ENCODE data around the gene C1QTNF5.

Gene C1QTNF5

GRCh38 chr11:119342362-119343130, 1.9 kb upstream of the C1QTNF5 start:
- Histone ChIP-seq H3K4me3 (ENCODE audit: low read length) (no peak overlapping the region), H3K9me3 (ENCODE audit: control insufficient read depth, insufficient read depth, low read length) (no peaks in the 10 kb centered on the region), H3K36me3 (ENCODE audit: control insufficient read depth, insufficient read depth, low read length) (no peaks in the 10 kb centered on the region), H3K27ac (ENCODE audit: low read length) (no peak overlapping the region), H3K4me1 (ENCODE audit: control insufficient read depth, insufficient read depth, low read length) (peaks cover 11% of the 10 kb centered on the region), H3K27me3 (ENCODE audit: control insufficient read depth, insufficient read depth, low read length) (peaks cover 16% of the 10 kb centered on the region)
- no CpG with 5 or more reads among the region's 10 CpGs for WGBS (ENCODE audit: insufficient coverage, insufficient read length)
- no peak for DNase-seq (ENCODE audit: low read depth, low spot score)

GRCh38 chr11:119342023-119342300, 1.3 kb upstream of the C1QTNF5 start:
- no peaks in the 10 kb centered on the region for H3K9me3 ChIP-seq (ENCODE audit: control insufficient read depth, insufficient read depth, low read length)
- DNase-seq (ENCODE audit: low read depth, low spot score): no peak
- peaks cover 16% of the 10 kb centered on the region for H3K27me3 ChIP-seq (ENCODE audit: control insufficient read depth, insufficient read depth, low read length)
- H3K4me1 ChIP-seq (ENCODE audit: control insufficient read depth, insufficient read depth, low read length): peaks cover 12% of the 10 kb centered on the region
- no CpG with 5 or more reads among the region's 7 CpGs for WGBS (ENCODE audit: insufficient coverage, insufficient read length)
- no peak overlapping the region for H3K27ac ChIP-seq (ENCODE audit: low read length)
- H3K4me3 ChIP-seq (ENCODE audit: low read length): no peak overlapping the region
- H3K36me3 ChIP-seq (ENCODE audit: control insufficient read depth, insufficient read depth, low read length): no peaks in the 10 kb centered on the region

- DNase-seq (ENCODE audit: low read depth, low spot score): no peak
- H3K27me3 ChIP-seq (ENCODE audit: control insufficient read depth, insufficient read depth, low read length): peaks cover 16% of the 10 kb centered on the region
- no peak overlapping the region for H3K4me3 ChIP-seq (ENCODE audit: low read length)
- no peak overlapping the region for H3K27ac ChIP-seq (ENCODE audit: low read length)
- peaks cover 12% of the 10 kb centered on the region for H3K4me1 ChIP-seq (ENCODE audit: control insufficient read depth, insufficient read depth, low read length)
- no CpG with 5 or more reads among the region's 16 CpGs for WGBS (ENCODE audit: insufficient coverage, insufficient read length)
- H3K9me3 ChIP-seq (ENCODE audit: control insufficient read depth, insufficient read depth, low read length): no peaks in the 10 kb centered on the region
- H3K36me3 ChIP-seq (ENCODE audit: control insufficient read depth, insufficient read depth, low read length): no peaks in the 10 kb centered on the region
These were observed 739 bp upstream of the C1QTNF5 start for GRCh38 chr11:119341222-119342022.

GRCh38 chr11:119339589-119340334, 921 bp downstream of the C1QTNF5 start:
- peaks cover 18% of the 10 kb centered on the region for H3K4me1 ChIP-seq (ENCODE audit: control insufficient read depth, insufficient read depth, low read length)
- H3K27me3 ChIP-seq (ENCODE audit: control insufficient read depth, insufficient read depth, low read length): peaks cover 16% of the 10 kb centered on the region
- peaks cover 4% of the 10 kb centered on the region; the same call in 1 of the 2 replicates for H3K36me3 ChIP-seq (ENCODE audit: control insufficient read depth, insufficient read depth, low read length)
- no peak for DNase-seq (ENCODE audit: low read depth, low spot score)
- no peaks in the 10 kb centered on the region for H3K9me3 ChIP-seq (ENCODE audit: control insufficient read depth, insufficient read depth, low read length)
- WGBS (ENCODE audit: insufficient coverage, insufficient read length): no CpG with 5 or more reads among the region's 86 CpGs
- H3K4me3 ChIP-seq (ENCODE audit: low read length): peak overlapping the region; percentile 41; the same call in 1 of the 2 replicates
- no peak overlapping the region for H3K27ac ChIP-seq (ENCODE audit: low read length)

GRCh38 chr11:119338965-119339588, 1.6 kb downstream of the C1QTNF5 start:
- peaks cover 18% of the 10 kb centered on the region for H3K4me1 ChIP-seq (ENCODE audit: control insufficient read depth, insufficient read depth, low read length)
- H3K4me3 ChIP-seq (ENCODE audit: low read length): peak overlapping the region; percentile 41; the same call in 1 of the 2 replicates
- H3K27me3 ChIP-seq (ENCODE audit: control insufficient read depth, insufficient read depth, low read length): peaks cover 16% of the 10 kb centered on the region
- no CpG with 5 or more reads among the region's 11 CpGs for WGBS (ENCODE audit: insufficient coverage, insufficient read length)
- DNase-seq (ENCODE audit: low read depth, low spot score): no peak
- H3K9me3 ChIP-seq (ENCODE audit: control insufficient read depth, insufficient read depth, low read length): no peaks in the 10 kb centered on the region
- peaks cover 4% of the 10 kb centered on the region; the same call in 1 of the 2 replicates for H3K36me3 ChIP-seq (ENCODE audit: control insufficient read depth, insufficient read depth, low read length)
- H3K27ac ChIP-seq (ENCODE audit: low read length): no peak overlapping the region

GRCh38 chr11:119338318-119338890, 2.3 kb downstream of the C1QTNF5 start:
- Histone ChIP-seq H3K36me3 (ENCODE audit: control insufficient read depth, insufficient read depth, low read length) (peaks cover 4% of the 10 kb centered on the region; the same call in 1 of the 2 replicates), H3K4me3 (ENCODE audit: low read length) (peak overlapping the region; percentile 12; the same call in 1 of the 2 replicates), H3K27ac (ENCODE audit: low read length) (no peak overlapping the region), H3K4me1 (ENCODE audit: control insufficient read depth, insufficient read depth, low read length) (peaks cover 18% of the 10 kb centered on the region), H3K9me3 (ENCODE audit: control insufficient read depth, insufficient read depth, low read length) (no peaks in the 10 kb centered on the region), H3K27me3 (ENCODE audit: control insufficient read depth, insufficient read depth, low read length) (peaks cover 16% of the 10 kb centered on the region)
- WGBS (ENCODE audit: insufficient coverage, insufficient read length): no CpG with 5 or more reads among the region's 17 CpGs
- DNase-seq (ENCODE audit: low read depth, low spot score): no peak

- WGBS (ENCODE audit: insufficient coverage, insufficient read length): no CpG with 5 or more reads among the region's 9 CpGs
- DNase-seq (ENCODE audit: low read depth, low spot score): no peak
- H3K4me3 ChIP-seq (ENCODE audit: low read length): peak overlapping the region; percentile 10; the same call in 1 of the 2 replicates
- no peaks in the 10 kb centered on the region for H3K9me3 ChIP-seq (ENCODE audit: control insufficient read depth, insufficient read depth, low read length)
- no peak overlapping the region for H3K27ac ChIP-seq (ENCODE audit: low read length)
- peaks cover 16% of the 10 kb centered on the region for H3K27me3 ChIP-seq (ENCODE audit: control insufficient read depth, insufficient read depth, low read length)
- H3K4me1 ChIP-seq (ENCODE audit: control insufficient read depth, insufficient read depth, low read length): peaks cover 18% of the 10 kb centered on the region
- H3K36me3 ChIP-seq (ENCODE audit: control insufficient read depth, insufficient read depth, low read length): peaks cover 4% of the 10 kb centered on the region; the same call in 1 of the 2 replicates
These were observed 2.9 kb downstream of the C1QTNF5 start for GRCh38 chr11:119337581-119338317.

- DNase-seq (ENCODE audit: low read depth, low spot score): no peak
- no peak overlapping the region for H3K4me3 ChIP-seq (ENCODE audit: low read length)
- peaks cover 4% of the 10 kb centered on the region; the same call in 1 of the 2 replicates for H3K36me3 ChIP-seq (ENCODE audit: control insufficient read depth, insufficient read depth, low read length)
- H3K27me3 ChIP-seq (ENCODE audit: control insufficient read depth, insufficient read depth, low read length): peaks cover 14% of the 10 kb centered on the region
- no peak overlapping the region for H3K27ac ChIP-seq (ENCODE audit: low read length)
- WGBS (ENCODE audit: insufficient coverage, insufficient read length): no CpG with 5 or more reads among the region's 9 CpGs
- no peaks in the 10 kb centered on the region for H3K9me3 ChIP-seq (ENCODE audit: control insufficient read depth, insufficient read depth, low read length)
- peaks cover 18% of the 10 kb centered on the region for H3K4me1 ChIP-seq (ENCODE audit: control insufficient read depth, insufficient read depth, low read length)
These were observed 3.8 kb downstream of the C1QTNF5 start for GRCh38 chr11:119336744-119337469.

Measured in iPS DF 6.9 (cell line).